Activated CD4-positive, alpha-beta memory T cell treated with anti-CD3 and anti-CD28 coated beads, Interleukin-2, amount 10 ng/mL, durations not matched to agents 7 days and 5 days (primary cell): ENCODE measurements around the gene SPDYE5. TPM values are rescaled to one million over a fixed set of nuclear protein-coding genes. Genes with fewer than 3 reads are reported as not detected.

Experiments used
- total RNA-seq, 2 experiments: library from RNA; stranded (reverse); gene quantifications; one replicate each; pipeline ENCODE4 v1.2.3, GENCODE V29; 2021

Gene SPDYE5
- total RNA-seq, 2 experiments from 2014 or later, result not detected

Other genes starting within 250 kb of the SPDYE5 start
- 1 to 10 TPM; 8.5 to 9.0 TPM for gene TRIM73, start 96.7 kb upstream of the SPDYE5 start, total RNA-seq
- 10 to 100 TPM; 71.8 to 73.3 TPM for gene POM121C, start 6.0 kb upstream of the SPDYE5 start, total RNA-seq
- 1 to 10 TPM; 5.2 to 5.4 TPM for gene HIP1, start 246.6 kb downstream of the SPDYE5 start, total RNA-seq